RWPE2 (cell line): ENCODE measurements around the gene TGFBR1.

Source experiments
- ATAC-seq: fragments of 200-7000 bp; cut with Tn5 transposase; 3 replicates; pipeline ENCODE4 v1.9.1; 2021; ENCODE audit warnings: low read depth
- DNase-seq: peaks from one replicate; pipeline ENCODE4 v3.0.0-alpha.2; 2020; ENCODE audit warnings: low spot score
- H3K27ac ChIP-seq: fragments of 450-650 bp; 2 replicates; pipeline ENCODE4 v1.5.1; 2017; ENCODE audit warnings: mild to moderate bottlenecking; ENCODE audit not compliant: poor library complexity, severe bottlenecking
- H3K27me3 ChIP-seq: fragments of 250-450 bp; sonication (Bioruptor Pico); 2 replicates; pipeline ENCODE4 v1.5.1; 2021; ENCODE audit warnings: mild to moderate bottlenecking, moderate library complexity; ENCODE audit not compliant: insufficient read depth, poor library complexity, severe bottlenecking
- H3K36me3 ChIP-seq: fragments of 250-450 bp; sonication (Bioruptor Pico); 2 replicates; pipeline ENCODE4 v1.5.1; 2020; ENCODE audit warnings: low read depth, mild to moderate bottlenecking, moderate library complexity
- H3K4me1 ChIP-seq: fragments of 250-450 bp; sonication (Bioruptor Pico); 2 replicates; pipeline ENCODE4 v1.5.1; 2021; ENCODE audit warnings: mild to moderate bottlenecking, moderate library complexity; ENCODE audit not compliant: insufficient read depth, poor library complexity, severe bottlenecking
- H3K4me3 ChIP-seq: fragments of 250-450 bp; sonication (Bioruptor Pico); 2 replicates; pipeline ENCODE4 v1.5.1; 2021; ENCODE audit warnings: mild to moderate bottlenecking, moderate library complexity; ENCODE audit not compliant: severe bottlenecking
- H3K9me3 ChIP-seq: fragments of 250-450 bp; sonication (Bioruptor Pico); 2 replicates; pipeline ENCODE4 v1.5.1; 2021; ENCODE audit warnings: mild to moderate bottlenecking, moderate library complexity; ENCODE audit not compliant: severe bottlenecking
- CTCF ChIP-seq: fragments of 450-650 bp; IDR thresholded peaks from one replicate; pipeline ENCODE4 v1.5.1; 2017; ENCODE audit warnings: mild to moderate bottlenecking, moderate library complexity; ENCODE audit not compliant: poor library complexity, severe bottlenecking

The TGFBR1 gene

DNA sequence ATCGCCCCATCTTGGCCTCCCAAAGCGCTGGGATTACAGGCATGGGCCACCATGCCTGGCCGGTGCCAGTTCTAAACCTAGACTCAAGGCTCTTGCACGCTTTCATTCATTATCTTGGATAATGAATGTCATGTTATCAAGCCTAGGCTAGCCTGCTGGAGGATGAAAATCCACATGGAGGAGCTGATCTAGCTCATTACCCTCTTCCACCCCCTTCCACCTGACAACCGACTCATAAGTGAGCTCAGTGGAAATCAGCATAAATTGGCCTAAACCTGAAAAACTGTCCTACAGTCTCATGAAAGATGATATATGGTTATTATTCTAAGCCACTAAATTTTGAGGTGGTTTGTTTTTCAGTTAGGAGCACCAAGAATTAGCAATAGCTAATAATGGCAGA, 3.6 kb upstream of the TGFBR1 start:
- Histone ChIP-seq H3K27ac (no peak overlapping the region), H3K9me3 (no peaks in the 10 kb centered on the region), H3K4me1 (peaks cover 13% of the 10 kb centered on the region), H3K36me3 (no peaks in the 10 kb centered on the region), H3K27me3 (no peaks in the 10 kb centered on the region), H3K4me3 (no peak overlapping the region)
- no peak for TF ChIP-seq CTCF
- DNase-seq (no peak), ATAC-seq (no peak)

DNA sequence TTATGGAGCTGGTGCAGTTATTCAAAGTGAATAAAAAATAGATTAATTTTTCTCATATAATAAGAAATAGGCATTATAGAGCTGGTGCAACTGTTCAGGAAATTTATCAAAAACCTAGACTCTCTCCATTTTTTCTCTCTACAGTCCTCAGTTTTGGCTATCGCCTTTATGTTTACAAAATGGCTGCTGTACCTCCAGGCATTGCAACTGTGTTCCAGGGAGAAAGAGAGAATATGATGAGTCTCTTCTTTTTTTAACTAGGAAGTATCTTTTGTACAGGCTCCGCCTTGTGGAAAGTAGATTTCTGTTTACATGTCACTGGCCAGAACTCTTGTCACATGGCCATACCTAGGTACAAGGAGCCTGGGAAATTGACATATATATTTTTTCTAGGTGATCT, 3.1 kb upstream of the TGFBR1 start:
- Histone ChIP-seq H3K9me3 (no peaks in the 10 kb centered on the region), H3K4me1 (peaks cover 17% of the 10 kb centered on the region), H3K27ac (peak overlapping the region; percentile 87), H3K4me3 (no peak overlapping the region), H3K27me3 (no peaks in the 10 kb centered on the region), H3K36me3 (no peaks in the 10 kb centered on the region)
- no peak for TF ChIP-seq CTCF
- DNase-seq = no peak
- no peak for ATAC-seq

DNA sequence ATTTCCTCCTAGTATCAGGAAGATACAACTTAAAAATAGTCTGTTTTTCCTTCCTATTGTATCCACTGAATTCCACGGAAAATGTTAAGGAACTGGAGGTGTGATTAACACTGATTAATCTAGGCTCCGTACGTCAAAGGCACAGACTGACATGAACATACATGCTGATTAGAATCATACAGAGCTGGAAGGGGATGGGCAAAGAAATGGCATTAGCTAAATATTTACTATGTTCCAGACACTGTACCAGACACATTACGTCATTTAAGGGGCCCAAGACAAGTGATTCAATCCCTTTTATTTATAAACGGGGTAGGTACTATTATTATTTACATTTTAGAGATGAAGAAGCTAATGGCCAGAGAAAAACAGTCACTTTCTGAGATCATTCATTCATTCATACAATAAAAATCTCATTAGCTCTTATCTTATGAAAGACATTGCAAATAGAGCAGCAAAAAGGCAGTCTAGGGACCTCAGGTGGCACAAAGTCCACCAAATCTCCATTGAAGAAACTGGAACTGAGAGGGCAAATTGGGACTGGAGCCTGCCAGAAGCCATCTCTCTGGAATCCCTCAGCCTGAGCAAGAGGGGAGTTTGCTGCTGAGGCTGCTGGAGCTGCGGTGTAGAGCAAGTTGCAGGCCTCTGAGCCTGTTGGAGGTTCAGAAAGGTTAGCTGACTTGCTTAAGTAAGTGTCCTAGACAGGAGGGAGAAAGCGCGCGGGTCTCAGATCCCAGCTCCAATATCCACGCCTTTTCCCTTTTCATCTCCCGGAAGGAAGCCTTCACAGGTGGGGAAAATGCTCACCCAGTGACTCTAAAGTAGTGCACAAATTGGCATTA, 1.6 kb upstream of the TGFBR1 start:
- ATAC-seq (peak; percentile 16; the same call in 2 of the 3 replicates), DNase-seq (no peak)
- no peaks in the 10 kb centered on the region for H3K27me3 ChIP-seq
- H3K27ac ChIP-seq = peak overlapping the region; percentile 87
- no peaks in the 10 kb centered on the region for H3K9me3 ChIP-seq
- no peaks in the 10 kb centered on the region for H3K36me3 ChIP-seq
- H3K4me3 ChIP-seq = no peak overlapping the region
- TF ChIP-seq CTCF = no peak
- H3K4me1 ChIP-seq = peaks cover 17% of the 10 kb centered on the region

DNA sequence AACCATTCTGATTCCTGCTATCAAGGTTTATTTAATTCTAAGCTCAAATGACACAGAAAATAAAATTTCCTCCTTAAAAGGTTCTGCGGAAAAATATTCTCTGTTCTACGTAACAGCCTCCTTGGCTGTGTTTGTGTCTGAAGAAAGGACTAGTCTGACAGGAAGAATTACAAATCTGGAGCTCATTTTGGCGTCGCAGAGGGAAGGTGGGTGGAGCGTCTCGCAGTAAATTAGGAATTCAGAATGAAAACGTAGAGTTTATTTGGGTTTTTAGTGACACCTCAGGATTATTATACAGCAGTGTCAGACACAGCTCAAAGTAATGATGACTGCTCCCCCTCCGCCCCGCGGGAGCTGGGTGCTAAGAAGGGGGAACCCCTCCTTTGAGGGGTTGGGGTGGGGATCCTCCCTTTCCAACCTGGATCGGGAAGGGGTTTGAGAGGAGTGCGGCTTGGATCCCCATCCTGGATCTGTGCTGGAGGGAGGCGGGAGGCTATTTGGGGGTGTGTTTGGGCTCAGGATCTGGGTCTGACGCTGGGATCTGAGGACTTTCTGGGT, 933 bp upstream of the TGFBR1 start:
- DNase-seq (no peak), ATAC-seq (peak; percentile 2; the same call in 2 of the 3 replicates)
- H3K27me3 ChIP-seq = no peaks in the 10 kb centered on the region
- peak overlapping the region; percentile 87 for H3K27ac ChIP-seq
- no peaks in the 10 kb centered on the region for H3K36me3 ChIP-seq
- H3K4me3 ChIP-seq = peak overlapping the region; percentile 66
- H3K9me3 ChIP-seq = no peaks in the 10 kb centered on the region
- no peak for TF ChIP-seq CTCF
- peaks cover 17% of the 10 kb centered on the region for H3K4me1 ChIP-seq
